HCT116 (cell line): ENCODE measurements around the gene SERPINB5. TPM values are rescaled to one million over a fixed set of nuclear protein-coding genes. Genes with fewer than 3 reads are reported as not detected.

Source experiments
- ATAC-seq: fragments of 200-7000 bp; cut with Tn5 transposase; 2 replicates; pipeline ENCODE4 v1.9.1; 2020; ENCODE audit warnings: mild to moderate bottlenecking, moderate library complexity
- BruUV-seq: library from RNA; stranded (reverse); fragments of 400-500 nt; replicated peaks from 2 replicates; lab custom pipeline; 2021; lab: Mats Ljungman, UMichigan
- CTCF ChIA-PET: fragments of 300-600 bp; sonication (Branson Sonifier 250); formaldehyde crosslinking; loops from one replicate; lab custom pipeline; 2021; ENCODE audit warnings: antibody characterized with exemption; lab: Charles Lee
- POLR2A ChIA-PET: fragments of 300-600, 350-600 bp; sonication (Branson Sonifier 250); formaldehyde crosslinking; loops from one replicate; lab custom pipeline; 2021; ENCODE audit warnings: antibody characterized with exemption; lab: Charles Lee
- RAD21 ChIA-PET, 2 experiments: fragments of 300-600 bp; sonication (Branson Sonifier 250); formaldehyde crosslinking; loops; one replicate each; lab custom pipeline; 2023; ENCODE audit warnings: low total read pairs in 2 of 2; ENCODE audit not compliant: uncharacterized antibody in 2 of 2, unreplicated experiment in 2 of 2, low non-redundant PET in 1 of 2; lab: Charles Lee
- DNase-seq: peaks from one replicate; pipeline ENCODE4 v3.0.0-alpha.2; 2010; ENCODE audit warnings: low read depth, low spot score
- H2AFZ ChIP-seq: fragments of 200-600 bp; shearing (Covaris generic), sonication (generic); 2 replicates; pipeline ENCODE4 v1.6.1; 2017; ENCODE audit warnings: low read depth, mixed run types, mixed read lengths, antibody characterized with exemption, low read length; ENCODE audit not compliant: poor library complexity, severe bottlenecking
- H3K27ac ChIP-seq: 2 replicates; pipeline ENCODE4 v1.5.1; 2012; ENCODE audit warnings: low read depth, low read length
- H3K27me3 ChIP-seq: fragments of 200-600 bp; sonication (generic); 2 replicates; pipeline ENCODE4 v1.6.1; 2016; ENCODE audit warnings: mixed run types, low read length, mixed read lengths; ENCODE audit not compliant: insufficient read depth
- H3K36me3 ChIP-seq, 2 experiments: fragments of 200-500 bp in 1 of 2; fragments of 200-600 bp in 1 of 2; sonication (Bioruptor generic) in 1 of 2; sonication (generic) in 1 of 2; 2 replicates each; pipeline versions ENCODE4 v1.5.1 to v1.6.1; 2014 to 2016; ENCODE audit warnings: low read length in 2 of 2, inconsistent platforms in 1 of 2, mixed read lengths in 1 of 2, mixed run types in 1 of 2; ENCODE audit not compliant: insufficient read depth in 2 of 2, control insufficient read depth in 1 of 2
- H3K4me1 ChIP-seq, 2 experiments: fragments of 200-600 bp in 1 of 2; sonication (generic) in 1 of 2; 2 replicates each; pipeline versions ENCODE4 v1.5.1 to v1.6.1; 2012 to 2017; ENCODE audit warnings: low read length in 2 of 2, inconsistent platforms in 1 of 2, mild to moderate bottlenecking in 1 of 2, mixed read lengths in 1 of 2, mixed run types in 1 of 2, moderate library complexity in 1 of 2; ENCODE audit not compliant: insufficient read depth in 2 of 2, control insufficient read depth in 1 of 2
- H3K4me2 ChIP-seq: fragments of 200-600 bp; sonication (generic); 2 replicates; pipeline ENCODE4 v1.6.1; 2017; ENCODE audit warnings: mixed run types, low read length, mixed read lengths
- H3K4me3 ChIP-seq, 2 experiments: fragments of 200-600 bp in 1 of 2; sonication (generic) in 1 of 2; replicated peaks in 1 of 2; 2 replicates each; pipeline ENCODE4 v1.5.1; 2011 to 2016; ENCODE audit warnings: low read length in 2 of 2, control low read depth in 1 of 2, low read depth in 1 of 2, mild to moderate bottlenecking in 1 of 2, mixed read lengths in 1 of 2, mixed run types in 1 of 2
- H3K79me2 ChIP-seq: fragments of 200-600 bp; sonication (generic); 2 replicates; pipeline ENCODE4 v1.6.1; 2017; ENCODE audit warnings: mild to moderate bottlenecking, mixed run types, low read length, moderate library complexity, mixed read lengths; ENCODE audit not compliant: insufficient read depth
- H3K9ac ChIP-seq: fragments of 200-600 bp; sonication (generic); 2 replicates; pipeline ENCODE4 v1.6.1; 2016; ENCODE audit warnings: low read length, mixed read lengths
- H3K9me2 ChIP-seq: fragments of 200-600 bp; sonication (generic), shearing (Covaris generic); 2 replicates; pipeline ENCODE4 v1.6.1; 2017; ENCODE audit warnings: mixed run types, mild to moderate bottlenecking, moderate library complexity; ENCODE audit not compliant: insufficient read depth
- H3K9me3 ChIP-seq, 2 experiments: fragments of 200-500 bp in 1 of 2; fragments of 200-600 bp in 1 of 2; sonication (Bioruptor generic) in 1 of 2; sonication (generic) in 1 of 2; 2 replicates each; pipeline ENCODE4 v1.6.1; 2014 to 2017; ENCODE audit warnings: low read length in 2 of 2, mixed read lengths in 2 of 2, inconsistent platforms in 1 of 2, low read depth in 1 of 2, mild to moderate bottlenecking in 1 of 2, mixed run types in 1 of 2, moderate library complexity in 1 of 2; ENCODE audit not compliant: control insufficient read depth in 1 of 2, insufficient read depth in 1 of 2
- H4K20me1 ChIP-seq: fragments of 200-600 bp; sonication (generic), shearing (Covaris generic); 2 replicates; pipeline ENCODE4 v1.6.1; 2017; ENCODE audit warnings: mixed run types, mild to moderate bottlenecking, moderate library complexity; ENCODE audit not compliant: insufficient read depth
- CTCF ChIP-seq, 3 experiments: fragments of 200-600 bp in 1 of 3; sonication (generic) in 1 of 3; IDR thresholded peaks in 2 of 3; conservative IDR thresholded peaks in 1 of 3; 2 replicates each; pipeline ENCODE4 v1.5.1; 2012 to 2017; ENCODE audit warnings: low read depth in 2 of 3, low read length in 2 of 3, antibody characterized with exemption in 1 of 3, borderline replicate concordance in 1 of 3, control low read depth in 1 of 3, mild to moderate bottlenecking in 1 of 3, mixed read lengths in 1 of 3, mixed run types in 1 of 3, moderate library complexity in 1 of 3; ENCODE audit not compliant: insufficient read depth in 1 of 3
- POLR2A ChIP-seq: IDR thresholded peaks from 2 replicates; pipeline ENCODE4 v1.7.0; 2011; ENCODE audit warnings: borderline replicate concordance; ENCODE audit not compliant: insufficient read depth, insufficient read length; ENCODE audit errors: extremely low read depth
- POLR2AphosphoS5 ChIP-seq: IDR thresholded peaks from 2 replicates; pipeline ENCODE4 v1.6.1; 2011; ENCODE audit warnings: mild to moderate bottlenecking, low read depth, low read length, moderate library complexity
- REST ChIP-seq: IDR thresholded peaks from 2 replicates; pipeline ENCODE4 v1.6.1; 2012; ENCODE audit warnings: low read depth
- SIN3A ChIP-seq: IDR thresholded peaks from 2 replicates; pipeline ENCODE4 v1.6.1; 2012; ENCODE audit warnings: low read depth
- ZFX ChIP-seq: fragments of 450-650 bp; IDR thresholded peaks from 2 replicates; pipeline ENCODE4 v1.6.1; 2017
- intact Hi-C: fragments of 100-400 bp; cut with micrococcal nuclease; formaldehyde crosslinking; loops from 2 replicates; pipeline ENCODE4 v1.10.0; 2022
- total RNA-seq: library from RNA; stranded (reverse); gene quantifications from one replicate; pipeline ENCODE4 v1.2.1, GENCODE V29; 2021; ENCODE audit not compliant: unreplicated experiment

The SERPINB5 gene
- total RNA-seq, 1 experiment from 2014 or later: 19.5 TPM

- no peaks in the 10 kb centered on the region for H3K9me2 ChIP-seq
- H3K27me3 ChIP-seq: no peaks in the 10 kb centered on the region
- H3K4me2 ChIP-seq: no peak overlapping the region
- H2AFZ ChIP-seq: no peak overlapping the region
- H3K9ac ChIP-seq: no peak overlapping the region
- H4K20me1 ChIP-seq: no peaks in the 10 kb centered on the region
- intact Hi-C loops: no loop called here
- no peak overlapping the region for H3K4me3 ChIP-seq
- CTCF ChIA-PET: no interaction called here
- RAD21 ChIA-PET: no interaction called here
- H3K79me2 ChIP-seq: no peaks in the 10 kb centered on the region
- no peak overlapping the region for H3K27ac ChIP-seq
- no peak for TF ChIP-seq POLR2AphosphoS5
- no peak for TF ChIP-seq POLR2A
- TF ChIP-seq ZFX: no peak
- no peak for TF ChIP-seq CTCF (IDR thresholded peaks at IDR 0.05 in 2 of 3, conservative IDR thresholded peaks at IDR 0.05 in 1 of 3; ENCODE audit: borderline replicate concordance in 1 of 3, insufficient read depth in 1 of 3, low read depth in 2 of 3, low read length in 2 of 3)
- TF ChIP-seq REST: no peak
- no peak for TF ChIP-seq SIN3A
- no peaks in the 10 kb centered on the region for H3K9me3 ChIP-seq
- no peaks in the 10 kb centered on the region for H3K36me3 ChIP-seq
- BruUV-seq: no TSS peak
- POLR2A ChIA-PET: interaction anchor here (0.7 kb wide), 1 partner anchor 35 kb away, joined by 3 read pairs; no protein-coding TSS in a partner anchor
- H3K4me1 ChIP-seq: no peaks in the 10 kb centered on the region
- no peak for ATAC-seq
- no peak for DNase-seq
Measured at GRCh38 chr18:63444580-63444979, 32.2 kb upstream of the SERPINB5 start.
